22Rv1 (cell line): ENCODE results near the gene DDX56.

Experiments used
- CTCF ChIP-seq: fragments of 450-650 bp; IDR thresholded peaks from 2 replicates; pipeline ENCODE4 v1.5.1; 2017; ENCODE audit warnings: mild to moderate bottlenecking
- ZFX ChIP-seq: fragments of 450-650 bp; IDR thresholded peaks from 2 replicates; pipeline ENCODE4 v1.6.1; 2017; ENCODE audit warnings: antibody characterized with exemption, borderline replicate concordance

- TF ChIP-seq CTCF = no peak
- no peak for TF ChIP-seq ZFX
Measured at GRCh38 chr7:44566680-44567079, 7.0 kb downstream of the DDX56 start.
